ENCODE results near the gene INSRR.

- TF ChIP-seq, protein P1, sequence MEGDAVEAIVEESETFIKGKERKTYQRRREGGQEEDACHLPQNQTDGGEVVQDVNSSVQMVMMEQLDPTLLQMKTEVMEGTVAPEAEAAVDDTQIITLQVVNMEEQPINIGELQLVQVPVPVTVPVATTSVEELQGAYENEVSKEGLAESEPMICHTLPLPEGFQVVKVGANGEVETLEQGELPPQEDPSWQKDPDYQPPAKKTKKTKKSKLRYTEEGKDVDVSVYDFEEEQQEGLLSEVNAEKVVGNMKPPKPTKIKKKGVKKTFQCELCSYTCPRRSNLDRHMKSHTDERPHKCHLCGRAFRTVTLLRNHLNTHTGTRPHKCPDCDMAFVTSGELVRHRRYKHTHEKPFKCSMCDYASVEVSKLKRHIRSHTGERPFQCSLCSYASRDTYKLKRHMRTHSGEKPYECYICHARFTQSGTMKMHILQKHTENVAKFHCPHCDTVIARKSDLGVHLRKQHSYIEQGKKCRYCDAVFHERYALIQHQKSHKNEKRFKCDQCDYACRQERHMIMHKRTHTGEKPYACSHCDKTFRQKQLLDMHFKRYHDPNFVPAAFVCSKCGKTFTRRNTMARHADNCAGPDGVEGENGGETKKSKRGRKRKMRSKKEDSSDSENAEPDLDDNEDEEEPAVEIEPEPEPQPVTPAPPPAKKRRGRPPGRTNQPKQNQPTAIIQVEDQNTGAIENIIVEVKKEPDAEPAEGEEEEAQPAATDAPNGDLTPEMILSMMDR (conservative IDR thresholded peaks at IDR 0.05; ENCODE audit: low read depth, low read length), result no peak
- TF ChIP-seq EZH2 (IDR thresholded peaks at IDR 0.05; ENCODE audit: low read length, unreplicated experiment), result no peak
Observed at GRCh38 chr1:156904187-156904959, 45.5 kb upstream of the INSRR start.

All from PC-3 (cell line).